ENCODE results near the gene SLC35E4. TPM values are rescaled to one million over a fixed set of nuclear protein-coding genes. Genes with fewer than 3 reads are reported as not detected.

Gene SLC35E4
- total and polyA plus RNA-seq, 9 of the 15 experiments (the other 6 are each of a cell fraction or from before 2014, with no cell fraction given): 0.06 to 2.3 (median 0.86) TPM; not detected in 1

GRCh38 chr22:30640839-30641430, 5.4 kb downstream of the SLC35E4 start (continued):
- TF ChIP-seq FOXP4 (CRISPR knock-in tag; IDR thresholded peaks at IDR 0.05; ENCODE audit: borderline replicate concordance): no peak

DNA sequence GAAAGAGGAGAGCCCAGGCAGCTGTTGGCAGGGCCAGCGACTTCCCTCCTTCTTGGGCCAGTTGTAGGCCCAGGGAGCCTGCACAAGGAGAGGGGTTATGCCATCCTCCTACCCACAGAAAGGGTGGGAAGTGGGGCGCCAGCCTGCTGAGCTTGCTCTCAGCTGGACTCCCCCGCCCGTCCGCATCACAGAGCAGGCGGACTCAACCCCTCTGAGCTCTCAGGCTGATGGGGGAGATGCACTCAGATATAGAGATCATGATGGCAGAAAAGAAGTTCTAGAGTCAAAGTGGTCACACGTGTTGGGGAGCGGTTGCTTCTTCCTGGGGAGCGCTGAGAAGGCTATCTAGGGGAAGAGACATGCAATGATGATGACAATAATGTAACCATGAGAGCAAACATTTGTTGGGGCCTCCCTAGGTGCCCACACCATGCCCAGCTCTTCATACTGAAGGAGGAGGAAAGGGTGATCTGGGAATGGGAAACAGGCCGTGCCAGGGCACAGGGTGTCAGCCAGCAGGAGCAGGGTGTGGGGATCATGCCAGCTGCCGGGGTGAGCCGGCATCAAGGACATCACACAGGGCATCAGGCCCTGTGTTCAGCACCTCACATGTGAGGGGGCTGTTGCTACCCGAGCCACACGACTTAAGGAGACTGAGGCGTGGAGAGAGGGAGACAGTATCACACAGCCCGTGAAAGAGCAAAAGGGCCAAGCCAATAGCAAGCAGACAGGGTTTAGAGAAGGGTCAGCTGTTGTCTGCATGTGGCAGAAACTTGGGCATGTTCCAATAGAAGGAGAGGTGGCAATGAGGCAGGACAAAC, 7.7 kb downstream of the SLC35E4 start:
- TF ChIP-seq THRAP3 (IDR thresholded peaks at IDR 0.05; ENCODE audit: borderline replicate concordance) (no peak), TRIM25 (IDR thresholded peaks at IDR 0.05; ENCODE audit: borderline replicate concordance) (no peak), CTCFL (IDR thresholded peaks at IDR 0.05; ENCODE audit: borderline replicate concordance, insufficient read depth, low read depth, low read length, poor library complexity, severe bottlenecking) (no peak), GATAD2B (IDR thresholded peaks at IDR 0.05; ENCODE audit: borderline replicate concordance) (no peak), HDGF (IDR thresholded peaks at IDR 0.05) (no peak), TAL1 (IDR thresholded peaks at IDR 0.05) (no peak), CHD4 (IDR thresholded peaks at IDR 0.05; ENCODE audit: insufficient read depth, insufficient replicate concordance, low read depth, low read length, poor library complexity, severe bottlenecking) (no peak)
- CTCF ChIA-PET (ENCODE audit: low intra/inter-chr PET ratio): no interaction called here
- Histone ChIP-seq H3K4me2 (ENCODE audit: insufficient read depth, low read length) (no peak overlapping the region), H3K9ac (ENCODE audit: insufficient read depth in 1 of 2, low read depth in 2 of 2, low read length in 2 of 2) (no peak overlapping the region), H3K9me1 (ENCODE audit: control insufficient read depth, insufficient read depth, low read length) (no peaks in the 10 kb centered on the region), H3K27ac (ENCODE audit: extremely low read depth, low read depth, low read length) (no peak overlapping the region), H4K20me1 (replicated peaks; ENCODE audit: control insufficient read depth, insufficient read depth, low read length) (no peaks in the 10 kb centered on the region), H3K79me2 (ENCODE audit: control insufficient read depth, insufficient read depth, low read length) (no peaks in the 10 kb centered on the region), H3K36me3 (ENCODE audit: control insufficient read depth, insufficient read depth, low read length) (no peaks in the 10 kb centered on the region), H2AFZ (ENCODE audit: low read depth, low read length) (no peak overlapping the region), H3K4me1 (replicated peaks in 1 of 2; ENCODE audit: control insufficient read depth in 2 of 2, insufficient read depth in 2 of 2, low read length in 2 of 2) (peaks cover 3 to 17% of the 10 kb centered on the region in 2 experiments; a peak in 4 of 5 replicates), H3K9me3 (replicated peaks; ENCODE audit: control insufficient read depth, insufficient read depth, low read depth, low read length) (no peaks in the 10 kb centered on the region), H3K27me3 (ENCODE audit: control insufficient read depth in 2 of 2, insufficient read depth in 2 of 2, low read length in 2 of 2) (no peaks in the 10 kb centered on the region), H3K4me3 (no peak overlapping the region)
- ATAC-seq: no peak
- no TSS peak for BruUV-seq (replicated peaks)
- WGBS (ENCODE audit: insufficient coverage, low coverage, missing lambda C conversion rate): 37% methylated on average over 3 of the region's 16 CpGs
- FAIRE-seq: no peak
- intact Hi-C loops (cut with micrococcal nuclease): no loop called here
- in situ Hi-C loops (cut with MboI): no loop called here
- POLR2A ChIA-PET: no interaction called here
- DNase-seq (ENCODE audit: extremely low read depth in 1 of 4, low spot score in 3 of 4): no peak
